Spleen (tissue), 11 donors: ENCODE results near the gene SH2D7. TPM values are rescaled to one million over a fixed set of nuclear protein-coding genes. Genes with fewer than 3 reads are reported as not detected.

Source experiments
- DNase-seq: peaks from one replicate; pipeline ENCODE4 v3.0.0-alpha.2; 2020
- H3K27ac ChIP-seq, 8 donors: fragments of 200-600 bp; sonication (generic) in 7 of 8; 1 replicate in 4 of 8; 2 replicates in 4 of 8; pipeline versions ENCODE4 v1.5.0 to v1.8.0; 2016 to 2021; ENCODE audit warnings: inconsistent platforms in 4 of 8, mild to moderate bottlenecking in 4 of 8, moderate library complexity in 1 of 8
- H3K27me3 ChIP-seq, 7 donors: fragments of 200-600 bp; sonication (generic) in 6 of 7; replicated peaks in 1 of 7; 1 replicate in 4 of 7; 2 replicates in 3 of 7; pipeline versions ENCODE4 v1.5.0 to v1.8.0; 2016 to 2021; ENCODE audit warnings: inconsistent platforms in 3 of 7, mild to moderate bottlenecking in 1 of 7
- H3K36me3 ChIP-seq, 6 donors: fragments of 200-600 bp; sonication (generic) in 5 of 6; 1 replicate in 4 of 6; 2 replicates in 2 of 6; pipeline versions ENCODE4 v1.5.0 to v1.8.0; 2016 to 2021; ENCODE audit warnings: inconsistent platforms in 2 of 6
- H3K4me1 ChIP-seq, 6 donors: fragments of 200-600 bp; sonication (generic) in 5 of 6; 1 replicate in 3 of 6; 2 replicates in 3 of 6; pipeline versions ENCODE4 v1.5.0 to v1.8.0; 2016 to 2021; ENCODE audit warnings: inconsistent platforms in 3 of 6
- H3K4me3 ChIP-seq, 8 donors: fragments of 200-600 bp; sonication (generic) in 7 of 8; 1 replicate in 4 of 8; 2 replicates in 4 of 8; pipeline versions ENCODE4 v1.5.0 to v1.8.0; 2016 to 2021; ENCODE audit warnings: inconsistent platforms in 4 of 8, mild to moderate bottlenecking in 4 of 8, moderate library complexity in 2 of 8
- H3K9me3 ChIP-seq, 8 donors: fragments of 200-600 bp; sonication (generic) in 7 of 8; 1 replicate in 4 of 8; 2 replicates in 4 of 8; pipeline versions ENCODE4 v1.5.0 to v1.8.0; 2016 to 2021; ENCODE audit warnings: inconsistent platforms in 4 of 8
- CTCF ChIP-seq, 11 experiments: fragments of 200-600 bp in 7 of 11; fragments of 450-650 bp in 4 of 11; sonication (generic) in 4 of 11; IDR thresholded peaks in 8 of 11; conservative IDR thresholded peaks in 3 of 11; 1 replicate in 7 of 11; 2 replicates in 4 of 11; pipeline versions ENCODE4 v1.4.0 to v1.8.0; 2016 to 2021; ENCODE audit warnings: antibody characterized with exemption in 11 of 11, inconsistent platforms in 4 of 11, mild to moderate bottlenecking in 1 of 11
- POLR2A ChIP-seq, 3 donors: fragments of 450-650 bp; IDR thresholded peaks; one replicate each; pipeline ENCODE4 v1.5.1; 2017; ENCODE audit warnings: antibody characterized with exemption in 3 of 3, mild to moderate bottlenecking in 1 of 3
- POLR2AphosphoS5 ChIP-seq, 3 donors: sonication (generic); formaldehyde crosslinking; IDR thresholded peaks; one replicate each; pipeline ENCODE4 v1.5.1; 2017; ENCODE audit warnings: antibody characterized with exemption in 3 of 3
- WGBS, 5 donors: extraction: QIAGEN DNeasy Blood & Tissue Kit in 3 of 5; methylation state at CpG; one replicate each; pipeline versions ENCODE4 v1.1.5 to v1.1.7; 2013 to 2018; 5-methylcytosine and 5-hydroxymethylcytosine counted together
- intact Hi-C: fragments of 100-400 bp; cut with DNase I; formaldehyde crosslinking; loops from one replicate; pipeline ENCODE4 v1.15.0; 2023; ENCODE audit warnings: low total_unique reads
- polyA plus RNA-seq, 3 donors: library from polyadenylated mRNA; stranded (reverse); fragments of 200-250 nt; gene quantifications; one replicate each; pipeline ENCODE4 v1.2.1, GENCODE V29; 2013
- total RNA-seq, 7 donors: library from RNA; depleted of rRNA in 3 of 7; stranded (reverse); fragments of >200 nt in 3 of 7; fragmentation: NEBNext Ultra II Directional in 4 of 7; extraction: Animal tissue kit (Norgen Biotek cat#: 25700) in 4 of 7; gene quantifications; one replicate each; pipeline versions ENCODE4 v1.1.0 to v1.2.1, GENCODE V29; 2016 to 2021
- donor health status: healthy with polysubstance abuse.
- donor health status: DM: no; HTN: no; CAD: no; lungs with moderate emphysema.
- donor health status: DM: no; HTN: no; CAD: no.
- donor health status: Bipolar disorder and iron deficiency.
- donor health status: healthy.
- donor health status: DM: no; HTN: no; CAD: no.
- donor health status: DM: yes; HTN: yes; CAD: no.

The SH2D7 gene
- total and polyA plus RNA-seq, 10 donors: not detected

GRCh38 chr15:78104119-78104479, 11.7 kb downstream of the SH2D7 start:
- Histone ChIP-seq H3K36me3 (no peaks in the 10 kb centered on the region), H3K27me3 (no peaks in the 10 kb centered on the region), H3K4me3 (no peak overlapping the region), H3K27ac (peak overlapping the region in 6 of 8 donors; percentile 6 to 87 (median 70)), H3K4me1 (peaks cover 21 to 53% (median 40%) of the 10 kb centered on the region in 6 donors), H3K9me3 (no peaks in the 10 kb centered on the region)
- TF ChIP-seq CTCF (IDR thresholded peaks at IDR 0.05 in 8 of 11, conservative IDR thresholded peaks at IDR 0.05 in 3 of 11): peak in 1 of 11 experiments; percentile 0
- no peak for TF ChIP-seq POLR2A (IDR thresholded peaks at IDR 0.05)
- TF ChIP-seq POLR2AphosphoS5 (IDR thresholded peaks at IDR 0.05): no peak
- intact Hi-C loops: loop anchor here (10.0 kb wide), 2 partner anchors 69 to 99 kb away; no protein-coding TSS in a partner anchor
- 63 to 86% (median 72%) methylated on average over 4 of the region's 4 CpGs for WGBS, 5 donors
- DNase-seq: no peak

DNA sequence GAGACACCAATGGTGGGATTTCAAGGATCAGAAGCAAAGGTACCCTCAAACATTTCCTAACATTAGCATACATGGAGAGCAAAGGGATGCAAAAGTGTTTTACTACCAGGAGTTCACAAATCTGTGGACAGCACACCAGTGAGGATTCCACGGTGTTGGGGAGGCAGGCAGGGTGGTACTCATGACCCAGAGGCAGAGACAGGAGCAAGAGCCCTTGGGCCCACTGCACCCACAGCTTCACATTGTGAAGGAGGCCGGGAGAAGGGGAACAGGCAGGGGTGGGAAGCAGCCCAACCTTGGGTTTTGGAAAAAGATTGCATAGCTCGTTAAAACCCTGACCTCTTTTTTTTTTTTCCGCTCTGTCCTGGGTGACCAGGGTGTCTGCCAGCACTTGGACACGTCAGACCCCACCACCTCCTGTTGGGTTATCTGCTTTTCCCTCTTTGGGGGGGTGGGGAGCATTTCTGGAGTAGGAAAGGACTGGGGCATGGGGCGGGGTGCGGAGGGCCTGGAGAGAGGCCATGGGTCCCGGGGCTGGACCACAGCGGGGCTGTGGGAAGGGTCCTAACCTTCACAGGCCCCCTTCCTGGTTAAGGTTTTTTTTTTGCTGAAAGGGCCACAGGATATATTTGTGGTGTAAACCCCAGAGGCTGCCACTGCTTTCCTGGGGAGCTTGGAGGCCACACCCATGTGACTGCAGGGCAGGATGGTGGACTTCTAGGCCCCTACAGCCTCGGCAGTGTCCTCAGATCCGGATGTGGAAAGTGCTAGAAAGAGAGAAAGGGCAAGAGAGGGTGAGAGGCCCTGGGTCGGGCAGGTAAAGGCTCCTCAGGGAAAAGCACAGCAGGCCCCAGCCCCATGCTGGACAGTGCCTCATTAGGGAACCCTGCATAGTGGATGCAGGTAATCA, 12.5 kb downstream of the SH2D7 start:
- no peak overlapping the region for H3K4me3 ChIP-seq
- WGBS, 5 donors: 78 to 88% (median 83%) methylated on average over 12 of the region's 12 CpGs
- peaks cover 21 to 53% (median 40%) of the 10 kb centered on the region in 6 donors for H3K4me1 ChIP-seq
- H3K36me3 ChIP-seq: no peaks in the 10 kb centered on the region
- peak overlapping the region in 5 of 8 donors; percentile 48 to 87 (median 75) for H3K27ac ChIP-seq
- H3K27me3 ChIP-seq: no peaks in the 10 kb centered on the region
- TF ChIP-seq CTCF (IDR thresholded peaks at IDR 0.05 in 8 of 11, conservative IDR thresholded peaks at IDR 0.05 in 3 of 11): no peak
- TF ChIP-seq POLR2AphosphoS5 (IDR thresholded peaks at IDR 0.05): no peak
- no peak for TF ChIP-seq POLR2A (IDR thresholded peaks at IDR 0.05)
- H3K9me3 ChIP-seq: no peaks in the 10 kb centered on the region
- intact Hi-C loops: loop anchor here (5.0 to 10.0 kb wide), 3 partner anchors 70 to 138 kb away; no protein-coding TSS in a partner anchor
- DNase-seq: peak; percentile 73

- Histone ChIP-seq H3K4me3 (no peak overlapping the region), H3K9me3 (no peaks in the 10 kb centered on the region), H3K36me3 (no peaks in the 10 kb centered on the region), H3K4me1 (peaks cover 21 to 53% (median 40%) of the 10 kb centered on the region in 6 donors), H3K27ac (peak overlapping the region in 3 of 8 donors; percentile 65 to 87 (median 76)), H3K27me3 (no peaks in the 10 kb centered on the region)
- intact Hi-C loops: loop anchor here (5.0 to 10.0 kb wide), 3 partner anchors 71 to 138 kb away; no protein-coding TSS in a partner anchor
- DNase-seq: peak; percentile 69
- no peak for TF ChIP-seq POLR2A (IDR thresholded peaks at IDR 0.05)
- TF ChIP-seq POLR2AphosphoS5 (IDR thresholded peaks at IDR 0.05): no peak
- no peak for TF ChIP-seq CTCF (IDR thresholded peaks at IDR 0.05 in 8 of 11, conservative IDR thresholded peaks at IDR 0.05 in 3 of 11)
- WGBS, 5 donors: 76 to 83% (median 80%) methylated on average over 6 to 16 of the region's 16 CpGs
Observed at GRCh38 chr15:78105476-78106241, 13.3 kb downstream of the SH2D7 start.
